Activated T-cell treated with anti-CD3 and anti-CD28 coated beads for 48 hours (primary cell): ENCODE measurements around the gene TRIM29.

ENCODE experiments used
- DNase-seq: peaks from one replicate; pipeline ENCODE4 v3.0.0-alpha.2; 2020; ENCODE audit warnings: low read depth

TRIM29 gene

DNA sequence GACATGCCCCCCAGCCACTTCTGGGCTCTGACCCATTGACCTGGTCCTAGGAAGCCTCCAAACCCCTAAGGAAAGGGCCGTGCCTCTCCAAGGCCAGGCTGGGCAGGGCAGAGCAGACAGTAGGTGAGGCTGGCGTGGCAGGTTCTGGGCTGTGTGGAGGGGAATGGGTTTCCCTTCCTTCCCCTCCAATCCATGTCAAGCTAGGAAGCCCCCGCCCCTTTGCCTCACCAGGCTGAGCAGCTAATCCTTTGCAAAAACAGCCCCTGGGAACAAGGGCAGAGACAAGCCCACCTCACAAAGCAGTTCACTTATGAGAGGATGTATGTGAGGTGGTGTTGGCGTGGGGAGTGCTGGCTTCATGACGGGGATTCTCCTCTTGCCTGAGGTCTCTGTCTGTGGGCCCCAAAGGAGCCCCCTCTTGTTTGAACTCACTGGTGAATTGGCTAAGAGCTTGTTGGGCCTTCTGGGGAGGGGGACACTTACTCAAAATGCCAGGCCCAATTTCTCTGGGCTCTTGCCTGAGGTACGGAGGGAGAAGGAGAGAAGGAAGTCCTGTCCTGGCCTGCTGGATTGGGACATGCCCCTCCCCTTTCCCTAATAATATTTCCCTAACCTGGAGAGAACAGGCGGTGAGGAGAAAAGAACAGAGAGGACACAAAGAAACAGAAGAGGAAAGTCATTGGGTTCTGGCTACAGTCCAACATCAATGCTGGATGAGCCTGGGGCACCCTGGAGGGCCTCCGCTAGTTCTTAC is 1.6 kb upstream of the TRIM29 start:
- no peak for DNase-seq

- DNase-seq: no peak
Measured at GRCh38 chr11:120137187-120137610, 714 bp downstream of the TRIM29 start.

GRCh38 chr11:120136356-120136755 is 1.6 kb downstream of the TRIM29 start:
- DNase-seq: no peak

DNA sequence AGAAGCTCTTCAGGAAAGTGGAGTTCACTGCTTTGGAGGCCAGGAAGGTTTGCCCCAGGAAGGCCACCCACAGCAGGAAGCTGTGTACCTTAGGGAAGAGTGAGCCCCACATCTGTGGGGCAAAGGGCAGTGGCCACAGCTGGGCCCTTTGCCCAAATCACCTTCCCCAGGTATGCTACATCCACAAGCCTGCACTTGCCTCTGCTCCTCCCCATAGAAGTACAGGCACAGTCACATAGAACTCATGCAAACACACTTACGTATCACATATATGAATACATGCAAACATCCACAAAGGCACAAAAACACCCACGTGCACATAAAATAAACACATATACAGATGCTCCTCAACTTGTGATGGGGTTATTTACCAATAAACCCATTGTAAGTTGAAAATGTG is 2.1 kb downstream of the TRIM29 start:
- no peak for DNase-seq

- no peak for DNase-seq
Measured at GRCh38 chr11:120134931-120135228, 3.0 kb downstream of the TRIM29 start.

GRCh38 chr11:120134106-120134930 is 3.6 kb downstream of the TRIM29 start:
- no peak for DNase-seq

- DNase-seq: no peak
Measured at GRCh38 chr11:120133216-120134105, 4.5 kb downstream of the TRIM29 start.

GRCh38 chr11:120132645-120133185 is 5.2 kb downstream of the TRIM29 start:
- DNase-seq: no peak

- no peak for DNase-seq
Measured at GRCh38 chr11:120131941-120132644, 5.8 kb downstream of the TRIM29 start.

GRCh38 chr11:120130991-120131760 is 6.7 kb downstream of the TRIM29 start:
- DNase-seq: no peak

DNA sequence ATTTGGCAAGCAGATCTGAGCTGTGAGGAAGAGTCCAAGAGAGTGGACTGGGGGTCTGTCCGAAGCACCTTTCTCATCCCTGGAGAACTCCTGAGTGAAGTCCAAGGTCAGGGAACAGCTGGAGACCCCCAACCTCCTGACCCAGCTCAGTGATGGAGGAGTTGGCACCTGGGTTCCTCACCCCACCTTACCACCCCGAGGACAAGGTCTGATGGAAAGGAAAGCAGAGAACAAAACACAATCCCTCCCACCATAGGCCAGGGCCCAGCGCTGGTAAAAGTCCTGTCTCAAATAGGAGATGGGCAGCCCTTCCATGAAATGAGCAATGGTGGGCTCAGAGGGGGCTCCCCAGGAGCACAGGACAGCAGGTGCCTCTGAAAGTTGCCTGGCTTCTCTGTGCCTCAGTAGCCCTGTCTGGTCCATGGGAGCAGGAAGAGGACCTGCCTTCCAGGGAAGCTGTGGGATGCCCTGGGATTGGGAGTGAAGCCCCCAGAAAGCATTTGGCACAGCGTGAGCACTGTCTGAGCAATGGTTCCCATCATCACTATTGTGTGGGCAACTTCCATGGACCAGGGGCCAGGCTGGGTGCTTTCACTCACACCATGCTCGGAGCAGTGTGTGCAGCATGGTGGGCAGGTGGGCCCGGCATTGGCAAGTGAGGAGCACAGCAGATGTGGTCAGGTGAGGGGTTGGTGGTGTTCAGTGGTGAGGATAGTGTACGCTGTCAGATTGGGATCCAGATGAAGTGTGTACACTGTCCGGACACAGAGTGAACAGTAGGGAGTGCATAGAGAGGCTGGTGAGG is 7.5 kb downstream of the TRIM29 start:
- no peak for DNase-seq

DNA sequence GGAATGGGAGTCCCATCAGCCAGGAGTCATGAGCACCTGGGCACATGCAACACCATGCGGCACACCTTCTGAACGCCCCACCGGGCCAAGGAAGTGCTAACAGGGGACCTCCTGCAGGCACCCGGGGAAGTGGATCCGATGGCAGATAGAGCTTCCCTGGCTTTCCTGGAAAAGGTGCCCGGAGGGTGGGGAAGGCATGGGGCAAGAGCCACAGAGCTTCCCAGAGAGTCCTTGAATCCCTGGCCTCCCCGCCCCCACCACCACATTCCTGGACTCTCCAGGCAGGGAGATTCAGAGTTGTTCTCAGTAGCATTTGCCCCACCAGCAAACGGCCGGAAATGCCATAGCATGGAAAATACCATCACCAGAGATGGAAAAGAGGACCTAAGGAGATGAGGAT is 8.3 kb downstream of the TRIM29 start:
- DNase-seq: no peak

GRCh38 chr11:120128392-120129119 is 9.4 kb downstream of the TRIM29 start:
- no peak for DNase-seq

DNA sequence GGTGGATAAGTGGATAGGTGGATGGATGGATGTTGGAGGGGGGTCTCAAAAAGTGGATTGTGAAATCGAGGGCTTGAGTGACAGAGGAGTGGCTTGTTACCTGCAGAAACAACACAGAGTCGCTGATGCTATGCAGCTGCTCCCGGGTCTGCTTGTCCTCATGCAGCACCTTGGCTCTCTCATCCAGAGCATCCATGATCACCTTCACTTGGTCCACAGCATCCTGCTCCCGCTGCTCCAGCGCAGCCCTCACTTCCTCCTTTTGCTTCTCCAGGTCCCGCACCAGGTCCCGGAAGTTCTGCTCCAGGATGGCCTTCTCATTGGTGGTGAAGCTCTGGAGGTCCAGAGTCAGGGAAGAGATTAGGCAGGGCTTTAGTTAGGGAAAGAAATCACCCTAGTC is 10.7 kb downstream of the TRIM29 start:
- DNase-seq: no peak

DNA sequence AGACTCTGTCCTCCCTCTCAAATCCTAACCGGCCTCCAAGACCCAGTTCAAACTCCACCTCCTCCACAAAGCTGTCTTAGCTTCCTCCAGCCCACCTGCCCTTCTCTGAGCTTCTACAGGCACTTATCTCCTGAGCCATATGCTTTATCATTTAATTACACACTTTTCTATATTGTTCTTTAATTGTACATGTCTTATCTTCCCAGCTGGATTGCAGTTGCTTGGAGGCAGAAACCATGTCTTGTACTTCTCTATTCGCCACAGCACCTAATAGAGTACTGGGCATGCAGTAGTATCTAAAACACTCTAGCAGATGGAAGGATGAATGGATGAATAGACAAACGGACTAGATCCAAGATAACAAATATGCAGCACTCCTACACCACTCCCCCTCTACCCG is 11.3 kb downstream of the TRIM29 start:
- DNase-seq: no peak

DNA sequence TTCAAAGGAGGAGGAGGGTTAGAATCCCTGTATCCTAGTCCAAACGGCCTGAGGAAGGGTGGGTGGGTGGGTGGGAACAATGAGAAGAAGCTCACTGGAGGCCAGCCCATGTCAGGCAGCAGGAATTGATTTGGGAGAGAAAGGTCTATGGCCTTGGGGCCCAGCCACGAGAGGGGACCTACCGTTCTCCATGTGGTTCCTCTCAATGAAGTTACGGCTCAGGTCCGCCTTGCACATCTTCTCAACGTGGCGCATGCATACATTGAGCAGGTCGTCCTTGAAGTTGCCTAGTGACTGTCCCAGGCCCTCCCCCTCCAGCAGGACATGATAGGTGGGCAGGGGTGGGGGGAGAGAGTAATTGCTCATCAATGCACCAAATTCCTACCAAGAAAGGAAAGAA is 12.4 kb downstream of the TRIM29 start:
- DNase-seq: no peak

DNA sequence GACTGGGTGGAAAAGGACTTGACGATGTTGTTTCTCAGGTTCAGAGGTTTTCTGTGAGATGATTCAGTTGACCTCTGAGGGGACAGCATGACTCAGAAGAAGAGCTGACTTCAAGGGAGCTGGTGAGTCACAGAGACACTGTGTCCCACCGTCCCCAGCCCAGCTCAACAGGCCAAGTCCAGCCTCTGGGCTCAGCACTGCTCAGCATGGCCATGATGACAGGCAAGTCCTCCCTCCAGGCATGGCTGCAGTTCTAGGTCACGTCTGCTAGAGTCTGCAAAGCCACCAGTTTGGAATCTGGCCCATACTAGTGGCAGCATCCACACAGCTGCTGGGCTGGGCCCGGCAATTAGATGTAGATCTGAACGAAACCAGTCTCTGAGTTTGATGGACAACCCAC is 12.9 kb downstream of the TRIM29 start:
- no peak for DNase-seq

DNA sequence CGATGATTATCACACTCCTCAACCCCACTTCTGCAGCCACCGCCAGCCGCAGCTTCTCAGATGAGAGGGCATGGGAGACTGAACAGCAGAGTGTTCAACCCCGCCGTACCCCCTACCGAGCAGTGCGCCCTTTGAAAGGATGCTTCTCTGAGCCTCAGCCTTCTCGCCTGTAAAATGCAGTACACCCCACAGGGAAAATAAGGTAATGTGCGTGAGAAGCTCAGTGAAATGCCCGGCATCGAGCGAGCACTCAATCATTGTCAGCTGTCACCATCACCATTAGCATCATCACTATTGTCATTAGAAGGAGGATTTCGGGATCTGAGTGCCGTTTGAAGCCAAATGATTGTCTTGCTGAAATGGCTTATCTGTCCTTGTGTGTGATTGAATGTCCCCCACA is 13.6 kb downstream of the TRIM29 start:
- no peak for DNase-seq

- DNase-seq: no peak
Measured at GRCh38 chr11:120123946-120124345, 14.0 kb downstream of the TRIM29 start.
